HepG2 (cell line): ENCODE results near the gene C1R.

ENCODE experiments used
- PCBP1 ChIP-seq: fragments of 200-400 bp; formaldehyde crosslinking; IDR thresholded peaks from 2 replicates; pipeline ENCODE4 v1.6.1; 2017; ENCODE audit warnings: mild to moderate bottlenecking, low read depth, low read length, borderline replicate concordance
- SIX4 ChIP-seq: sonication (generic); formaldehyde crosslinking; IDR thresholded peaks from 2 replicates; pipeline ENCODE4 v1.4.0; 2020; ENCODE audit warnings: missing genetic modification reagents
- SNAPC4 ChIP-seq: sonication (generic); formaldehyde crosslinking; IDR thresholded peaks from 2 replicates; pipeline ENCODE4 v1.4.0; 2020; ENCODE audit warnings: mild to moderate bottlenecking, missing genetic modification reagents
- SOX5 ChIP-seq: IDR thresholded peaks from 2 replicates; pipeline ENCODE4 v1.6.1; 2016; ENCODE audit warnings: borderline replicate concordance
- ZKSCAN8 ChIP-seq: IDR thresholded peaks from 2 replicates; pipeline ENCODE4 v1.6.1; 2016; ENCODE audit warnings: borderline replicate concordance, missing genetic modification reagents, missing compliant biosample characterization
- ZNF10 ChIP-seq: sonication (generic); formaldehyde crosslinking; IDR thresholded peaks from 2 replicates; pipeline ENCODE4 v1.4.0; 2020; ENCODE audit warnings: mild to moderate bottlenecking, low read depth, missing genetic modification reagents, borderline replicate concordance

DNA sequence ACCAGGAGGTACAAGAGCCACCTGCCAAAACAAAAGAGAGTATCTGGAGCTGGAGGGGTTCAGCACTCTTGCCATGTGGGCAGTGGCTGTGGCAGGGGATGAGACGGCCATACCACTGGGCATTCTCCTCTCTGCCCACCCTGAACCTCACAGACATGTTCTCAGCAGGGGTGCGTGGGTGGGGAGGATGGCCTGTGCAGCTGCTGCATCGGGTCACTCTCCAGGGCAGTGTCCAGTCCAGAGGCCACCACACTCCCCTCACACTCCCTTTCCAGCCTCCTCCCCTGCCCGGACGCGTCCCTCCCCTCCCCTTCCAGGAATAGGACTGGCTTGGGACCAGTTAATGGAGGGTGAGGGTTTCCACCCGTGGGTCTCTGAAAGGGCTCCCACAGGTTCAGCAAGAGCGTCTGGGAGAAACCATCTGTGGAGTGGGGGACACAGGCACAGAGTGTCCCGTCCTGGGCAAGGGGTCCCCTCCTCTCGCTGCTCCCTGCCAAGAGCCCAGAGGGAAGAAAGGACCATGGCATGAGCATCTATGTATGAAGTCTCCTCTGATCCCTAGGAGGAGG, 501 bp downstream of the C1R start:
- TF ChIP-seq ZKSCAN8 (CRISPR knock-in tag) (no peak), PCBP1 (no peak), SNAPC4 (CRISPR knock-in tag) (no peak), ZNF10 (CRISPR knock-in tag) (no peak), SIX4 (no peak), SOX5 (CRISPR knock-in tag) (no peak)
